ENCODE measurements around the gene FLT1. TPM values are rescaled to one million over a fixed set of nuclear protein-coding genes. Genes with fewer than 3 reads are reported as not detected.

The FLT1 gene
- total and polyA plus RNA-seq, 2 of the 13 experiments (the other 11 are each of a cell fraction or from before 2014, with no cell fraction given): 0.02 TPM; not detected in 1

GRCh38 chr13:28314879-28315278 is 180.0 kb downstream of the FLT1 start (continued):
- TF ChIP-seq CHD2 (IDR thresholded peaks at IDR 0.05; ENCODE audit: low read depth, low read length) (no peak), ZNF724P (CRISPR knock-in tag; IDR thresholded peaks at IDR 0.05; ENCODE audit: borderline replicate concordance) (no peak), SAP130 (CRISPR knock-in tag; IDR thresholded peaks at IDR 0.05; ENCODE audit: low read depth) (0 out of 2 replicates have a peak, but pooled peaks have one; percentile 13), NFE2L1 (CRISPR knock-in tag; IDR thresholded peaks at IDR 0.05; ENCODE audit: borderline replicate concordance) (no peak), KDM1A (CRISPR knock-in tag; IDR thresholded peaks at IDR 0.05) (peak; percentile 71), MTF2 (CRISPR knock-in tag; IDR thresholded peaks at IDR 0.05; ENCODE audit: borderline replicate concordance) (no peak), FOXJ3 (CRISPR knock-in tag; IDR thresholded peaks at IDR 0.05; ENCODE audit: borderline replicate concordance) (no peak), ISX (CRISPR knock-in tag; conservative IDR thresholded peaks at IDR 0.05) (no peak), ZNF143 (CRISPR knock-in tag; IDR thresholded peaks at IDR 0.05) (no peak), ZNF772 (CRISPR knock-in tag; IDR thresholded peaks at IDR 0.05) (no peak), NR2F2 (IDR thresholded peaks at IDR 0.05; ENCODE audit: borderline replicate concordance, low read depth) (no peak), ZMYM3 (CRISPR knock-in tag; IDR thresholded peaks at IDR 0.05) (peak; percentile 92), ZNF572 (CRISPR knock-in tag; IDR thresholded peaks at IDR 0.05) (no peak), PRPF4 (IDR thresholded peaks at IDR 0.05; ENCODE audit: low read depth, low read length, poor library complexity, severe bottlenecking) (no peak), KLF16 (CRISPR knock-in tag; IDR thresholded peaks at IDR 0.05) (no peak), WIZ (CRISPR knock-in tag; IDR thresholded peaks at IDR 0.05) (no peak), RCOR2 (CRISPR knock-in tag; IDR thresholded peaks at IDR 0.05) (peak; percentile 56; the same call in 1 of the 2 replicates), ADNP (CRISPR knock-in tag; IDR thresholded peaks at IDR 0.05) (0 out of 2 replicates have a peak, but pooled peaks have one; percentile 18), ATRX (CRISPR knock-in tag; IDR thresholded peaks at IDR 0.05; ENCODE audit: borderline replicate concordance) (no peak), ZSCAN25 (CRISPR knock-in tag; IDR thresholded peaks at IDR 0.05) (no peak), ZNF629 (CRISPR knock-in tag; conservative IDR thresholded peaks at IDR 0.05) (peak; percentile 97), ARNTL (CRISPR knock-in tag; IDR thresholded peaks at IDR 0.05) (no peak), ZNF564 (CRISPR knock-in tag; IDR thresholded peaks at IDR 0.05) (no peak), HOXD1 (CRISPR knock-in tag; IDR thresholded peaks at IDR 0.05) (no peak), ZKSCAN1 (IDR thresholded peaks at IDR 0.05; ENCODE audit: low read length) (no peak)
- TF ChIP-seq, protein P1, sequence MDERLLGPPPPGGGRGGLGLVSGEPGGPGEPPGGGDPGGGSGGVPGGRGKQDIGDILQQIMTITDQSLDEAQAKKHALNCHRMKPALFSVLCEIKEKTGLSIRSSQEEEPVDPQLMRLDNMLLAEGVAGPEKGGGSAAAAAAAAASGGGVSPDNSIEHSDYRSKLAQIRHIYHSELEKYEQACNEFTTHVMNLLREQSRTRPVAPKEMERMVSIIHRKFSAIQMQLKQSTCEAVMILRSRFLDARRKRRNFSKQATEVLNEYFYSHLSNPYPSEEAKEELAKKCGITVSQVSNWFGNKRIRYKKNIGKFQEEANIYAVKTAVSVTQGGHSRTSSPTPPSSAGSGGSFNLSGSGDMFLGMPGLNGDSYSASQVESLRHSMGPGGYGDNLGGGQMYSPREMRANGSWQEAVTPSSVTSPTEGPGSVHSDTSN (CRISPR knock-in tag; IDR thresholded peaks at IDR 0.05): no peak
- TF ChIP-seq, protein P2, sequence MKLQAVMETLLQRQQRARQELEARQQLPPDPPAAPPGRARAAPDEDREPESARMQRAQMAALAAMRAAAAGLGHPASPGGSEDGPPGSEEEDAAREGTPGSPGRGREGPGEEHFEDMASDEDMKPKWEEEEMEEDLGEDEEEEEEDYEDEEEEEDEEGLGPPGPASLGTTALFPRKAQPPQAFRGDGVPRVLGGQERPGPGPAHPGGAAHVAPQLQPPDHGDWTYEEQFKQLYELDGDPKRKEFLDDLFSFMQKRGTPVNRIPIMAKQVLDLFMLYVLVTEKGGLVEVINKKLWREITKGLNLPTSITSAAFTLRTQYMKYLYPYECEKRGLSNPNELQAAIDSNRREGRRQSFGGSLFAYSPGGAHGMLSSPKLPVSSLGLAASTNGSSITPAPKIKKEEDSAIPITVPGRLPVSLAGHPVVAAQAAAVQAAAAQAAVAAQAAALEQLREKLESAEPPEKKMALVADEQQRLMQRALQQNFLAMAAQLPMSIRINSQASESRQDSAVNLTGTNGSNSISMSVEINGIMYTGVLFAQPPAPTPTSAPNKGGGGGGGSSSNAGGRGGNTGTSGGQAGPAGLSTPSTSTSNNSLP (IDR thresholded peaks at IDR 0.05; ENCODE audit: low read depth, low read length): no peak
- TF ChIP-seq, protein P3, sequence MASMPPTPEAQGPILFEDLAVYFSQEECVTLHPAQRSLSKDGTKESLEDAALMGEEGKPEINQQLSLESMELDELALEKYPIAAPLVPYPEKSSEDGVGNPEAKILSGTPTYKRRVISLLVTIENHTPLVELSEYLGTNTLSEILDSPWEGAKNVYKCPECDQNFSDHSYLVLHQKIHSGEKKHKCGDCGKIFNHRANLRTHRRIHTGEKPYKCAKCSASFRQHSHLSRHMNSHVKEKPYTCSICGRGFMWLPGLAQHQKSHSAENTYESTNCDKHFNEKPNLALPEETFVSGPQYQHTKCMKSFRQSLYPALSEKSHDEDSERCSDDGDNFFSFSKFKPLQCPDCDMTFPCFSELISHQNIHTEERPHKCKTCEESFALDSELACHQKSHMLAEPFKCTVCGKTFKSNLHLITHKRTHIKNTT (CRISPR knock-in tag; IDR thresholded peaks at IDR 0.05): no peak
- TF ChIP-seq, protein P4, sequence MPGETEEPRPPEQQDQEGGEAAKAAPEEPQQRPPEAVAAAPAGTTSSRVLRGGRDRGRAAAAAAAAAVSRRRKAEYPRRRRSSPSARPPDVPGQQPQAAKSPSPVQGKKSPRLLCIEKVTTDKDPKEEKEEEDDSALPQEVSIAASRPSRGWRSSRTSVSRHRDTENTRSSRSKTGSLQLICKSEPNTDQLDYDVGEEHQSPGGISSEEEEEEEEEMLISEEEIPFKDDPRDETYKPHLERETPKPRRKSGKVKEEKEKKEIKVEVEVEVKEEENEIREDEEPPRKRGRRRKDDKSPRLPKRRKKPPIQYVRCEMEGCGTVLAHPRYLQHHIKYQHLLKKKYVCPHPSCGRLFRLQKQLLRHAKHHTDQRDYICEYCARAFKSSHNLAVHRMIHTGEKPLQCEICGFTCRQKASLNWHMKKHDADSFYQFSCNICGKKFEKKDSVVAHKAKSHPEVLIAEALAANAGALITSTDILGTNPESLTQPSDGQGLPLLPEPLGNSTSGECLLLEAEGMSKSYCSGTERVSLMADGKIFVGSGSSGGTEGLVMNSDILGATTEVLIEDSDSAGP (CRISPR knock-in tag; IDR thresholded peaks at IDR 0.05; ENCODE audit: borderline replicate concordance): no peak
